ENCODE results near the gene BTNL8. TPM values are rescaled to one million over a fixed set of nuclear protein-coding genes. Genes with fewer than 3 reads are reported as not detected.
A peak's percentile ranks its signal among the peaks of the same experiment; 100 is the strongest.

The BTNL8 gene
- total RNA-seq, 3 donors from 2014 or later (not counting 1 experiment from before 2014, with no cell fraction given): 0.75 TPM; not detected in 2

- Mint-ChIP-seq H3K4me1 (no peaks in the 10 kb centered on the region), H3K9me3 (no peaks in the 10 kb centered on the region), H3K27me3 (ENCODE audit: low read depth in 2 of 2) (peaks cover 0 to 13% of the 10 kb centered on the region in 2 donors), H3K27ac (no peak overlapping the region), H3K4me3 (no peak overlapping the region), H3K36me3 (no peaks in the 10 kb centered on the region)
- 96% methylated on average over 31 of the region's 31 CpGs for WGBS (ENCODE audit: insufficient coverage)
- DNase-seq (no peak), ATAC-seq (no peak)
- Histone ChIP-seq H3K9me3 (ENCODE audit: control insufficient read depth, insufficient read depth, low read length) (no peaks in the 10 kb centered on the region), H3K36me3 (ENCODE audit: control insufficient read depth, insufficient read depth, low read length) (no peaks in the 10 kb centered on the region), H3K4me1 (ENCODE audit: control insufficient read depth, insufficient read depth, low read length) (no peaks in the 10 kb centered on the region), H3K27me3 (ENCODE audit: control insufficient read depth, insufficient read depth, low read length) (no peaks in the 10 kb centered on the region), H3K27ac (ENCODE audit: low read length) (no peak overlapping the region), H3K4me3 (ENCODE audit: low read length) (no peak overlapping the region)
- intact Hi-C loops (cut with micrococcal nuclease): no loop called here
- TF ChIP-seq CTCF (IDR thresholded peaks at IDR 0.05): no peak
These were observed 71.4 kb downstream of the BTNL8 start for GRCh38 chr5:180970336-180970735.

GRCh38 chr5:180970875-180971274 is 71.9 kb downstream of the BTNL8 start:
- H3K9me3 ChIP-seq (ENCODE audit: control insufficient read depth, insufficient read depth, low read length): no peaks in the 10 kb centered on the region
- no peak overlapping the region for H3K4me3 Mint-ChIP-seq
- WGBS (ENCODE audit: insufficient coverage): 89% methylated on average over 2 of the region's 4 CpGs
- no peak for TF ChIP-seq CTCF (IDR thresholded peaks at IDR 0.05)
- no peak overlapping the region for H3K4me3 ChIP-seq (ENCODE audit: low read length)
- no peaks in the 10 kb centered on the region for H3K4me1 Mint-ChIP-seq
- peaks cover 0 to 13% of the 10 kb centered on the region in 2 donors for H3K27me3 Mint-ChIP-seq (ENCODE audit: low read depth in 2 of 2)
- H3K9me3 Mint-ChIP-seq: no peaks in the 10 kb centered on the region
- H3K27me3 ChIP-seq (ENCODE audit: control insufficient read depth, insufficient read depth, low read length): no peaks in the 10 kb centered on the region
- H3K36me3 ChIP-seq (ENCODE audit: control insufficient read depth, insufficient read depth, low read length): no peaks in the 10 kb centered on the region
- no peaks in the 10 kb centered on the region for H3K36me3 Mint-ChIP-seq
- intact Hi-C loops (cut with micrococcal nuclease): no loop called here
- no peak for DNase-seq
- H3K4me1 ChIP-seq (ENCODE audit: control insufficient read depth, insufficient read depth, low read length): no peaks in the 10 kb centered on the region
- no peak overlapping the region for H3K27ac ChIP-seq (ENCODE audit: low read length)
- no peak for ATAC-seq
- H3K27ac Mint-ChIP-seq: no peak overlapping the region

- H3K36me3 ChIP-seq (ENCODE audit: control insufficient read depth, insufficient read depth, low read length): no peaks in the 10 kb centered on the region
- H3K27ac ChIP-seq (ENCODE audit: low read length): no peak overlapping the region
- no peaks in the 10 kb centered on the region for H3K4me1 Mint-ChIP-seq
- H3K27me3 Mint-ChIP-seq (ENCODE audit: low read depth in 2 of 2): peaks cover 0 to 10% of the 10 kb centered on the region in 2 donors
- no peaks in the 10 kb centered on the region for H3K36me3 Mint-ChIP-seq
- no peak overlapping the region for H3K27ac Mint-ChIP-seq
- H3K4me3 ChIP-seq (ENCODE audit: low read length): no peak overlapping the region
- no peak for DNase-seq
- no peaks in the 10 kb centered on the region for H3K9me3 ChIP-seq (ENCODE audit: control insufficient read depth, insufficient read depth, low read length)
- intact Hi-C loops (cut with micrococcal nuclease): no loop called here
- no peaks in the 10 kb centered on the region for H3K27me3 ChIP-seq (ENCODE audit: control insufficient read depth, insufficient read depth, low read length)
- H3K9me3 Mint-ChIP-seq: no peaks in the 10 kb centered on the region
- TF ChIP-seq CTCF (IDR thresholded peaks at IDR 0.05): no peak
- H3K4me3 Mint-ChIP-seq: no peak overlapping the region
- 91% methylated on average over 1 of the region's 2 CpGs for WGBS (ENCODE audit: insufficient coverage)
- no peak for ATAC-seq
- no peaks in the 10 kb centered on the region for H3K4me1 ChIP-seq (ENCODE audit: control insufficient read depth, insufficient read depth, low read length)
These were observed 75.8 kb downstream of the BTNL8 start for GRCh38 chr5:180974612-180975315.

GRCh38 chr5:180975338-180975737 is 76.4 kb downstream of the BTNL8 start:
- TF ChIP-seq CTCF (IDR thresholded peaks at IDR 0.05): no peak
- intact Hi-C loops (cut with micrococcal nuclease): no loop called here
- Histone ChIP-seq H3K9me3 (ENCODE audit: control insufficient read depth, insufficient read depth, low read length) (no peaks in the 10 kb centered on the region), H3K4me1 (ENCODE audit: control insufficient read depth, insufficient read depth, low read length) (no peaks in the 10 kb centered on the region), H3K4me3 (ENCODE audit: low read length) (no peak overlapping the region), H3K27me3 (ENCODE audit: control insufficient read depth, insufficient read depth, low read length) (no peaks in the 10 kb centered on the region), H3K27ac (ENCODE audit: low read length) (no peak overlapping the region), H3K36me3 (ENCODE audit: control insufficient read depth, insufficient read depth, low read length) (no peaks in the 10 kb centered on the region)
- no peaks in the 10 kb centered on the region for H3K36me3 Mint-ChIP-seq
- DNase-seq (peak in 1 of 2 donors; percentile 12), ATAC-seq (no peak)
- H3K27ac Mint-ChIP-seq: no peak overlapping the region
- WGBS (ENCODE audit: insufficient coverage): 69% methylated on average over 2 of the region's 2 CpGs
- H3K4me3 Mint-ChIP-seq: no peak overlapping the region
- peaks cover 0 to 10% of the 10 kb centered on the region in 2 donors for H3K27me3 Mint-ChIP-seq (ENCODE audit: low read depth in 2 of 2)
- H3K4me1 Mint-ChIP-seq: no peaks in the 10 kb centered on the region
- H3K9me3 Mint-ChIP-seq: no peaks in the 10 kb centered on the region
